ENCODE results near the gene AATK. TPM values are rescaled to one million over a fixed set of nuclear protein-coding genes. Genes with fewer than 3 reads are reported as not detected.
"Not testable (repeated sequence)": the region's sequence is repeated elsewhere in the genome, so short reads cannot be mapped to it uniquely, and the experiment has no call there.

AATK gene
- total and polyA plus RNA-seq, 2 experiments from 2014 or later = 5.7 to 6.3 TPM

GRCh38 chr17:81148986-81149533 lies 17.0 kb downstream of the AATK start:
- no peaks in the 10 kb centered on the region for H3K79me2 ChIP-seq
- WGBS (ENCODE audit: low lambda C conversion rate, missing lambda C conversion rate) = 86% methylated on average over 4 of the region's 14 CpGs
- H3K4me3 ChIP-seq = no peak overlapping the region
- H3K4me2 ChIP-seq = no peak overlapping the region
- no peak overlapping the region for H3K27ac ChIP-seq
- DNase-seq (ENCODE audit: low spot score) = no peak
- TF ChIP-seq EZH2 (IDR thresholded peaks at IDR 0.05; ENCODE audit: borderline replicate concordance) (no peak), CTCF (IDR thresholded peaks at IDR 0.05; ENCODE audit: poor library complexity) (no peak), EZH2phosphoT487 (IDR thresholded peaks at IDR 0.05; ENCODE audit: low read depth, severe bottlenecking, unreplicated experiment) (no peak)
- H2AFZ ChIP-seq = no peak overlapping the region
- H4K20me1 ChIP-seq (ENCODE audit: insufficient read depth, poor library complexity, severe bottlenecking) = no peaks in the 10 kb centered on the region
- no peaks in the 10 kb centered on the region for H3K9me2 ChIP-seq (replicated peaks; ENCODE audit: insufficient read depth)
- H3K36me3 ChIP-seq (replicated peaks; ENCODE audit: insufficient read depth, low read depth) = no peaks in the 10 kb centered on the region
- no peaks in the 10 kb centered on the region for H3K27me3 ChIP-seq
- H3K4me1 ChIP-seq (ENCODE audit: insufficient read depth) = no peaks in the 10 kb centered on the region
- no peaks in the 10 kb centered on the region for H3K9me3 ChIP-seq (ENCODE audit: low read depth)

DNA sequence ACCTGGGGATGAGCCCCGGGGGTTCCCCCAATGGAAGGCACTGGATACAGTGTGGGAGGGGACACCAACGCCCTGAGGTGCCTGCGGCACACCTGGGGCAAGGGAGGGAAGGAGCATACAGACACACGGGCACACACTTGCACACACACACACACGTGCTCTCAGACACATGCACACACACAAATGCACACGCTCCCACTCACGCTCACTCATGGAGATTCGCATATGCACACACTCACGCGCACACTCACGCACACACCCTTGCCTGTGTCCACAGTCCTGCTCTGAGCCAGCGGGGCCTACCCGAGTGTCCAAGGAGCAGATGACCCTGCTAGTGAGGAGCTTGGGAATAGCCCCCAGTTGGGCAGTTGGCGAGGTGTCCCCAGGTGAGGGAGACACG lies 17.4 kb downstream of the AATK start:
- Histone ChIP-seq H3K79me2 (no peaks in the 10 kb centered on the region), H3K9me3 (ENCODE audit: low read depth) (no peaks in the 10 kb centered on the region), H4K20me1 (ENCODE audit: insufficient read depth, poor library complexity, severe bottlenecking) (no peaks in the 10 kb centered on the region), H2AFZ (no peak overlapping the region), H3K4me1 (ENCODE audit: insufficient read depth) (no peaks in the 10 kb centered on the region), H3K27me3 (no peaks in the 10 kb centered on the region), H3K9me2 (replicated peaks; ENCODE audit: insufficient read depth) (no peaks in the 10 kb centered on the region), H3K4me3 (no peak overlapping the region), H3K27ac (no peak overlapping the region), H3K36me3 (replicated peaks; ENCODE audit: insufficient read depth, low read depth) (no peaks in the 10 kb centered on the region), H3K4me2 (no peak overlapping the region)
- 95% methylated on average over 15 of the region's 15 CpGs for WGBS (ENCODE audit: low lambda C conversion rate, missing lambda C conversion rate)
- DNase-seq (ENCODE audit: low spot score) = no peak
- TF ChIP-seq EZH2 (IDR thresholded peaks at IDR 0.05; ENCODE audit: borderline replicate concordance) (no peak), CTCF (IDR thresholded peaks at IDR 0.05; ENCODE audit: poor library complexity) (no peak), EZH2phosphoT487 (IDR thresholded peaks at IDR 0.05; ENCODE audit: low read depth, severe bottlenecking, unreplicated experiment) (no peak)

DNA sequence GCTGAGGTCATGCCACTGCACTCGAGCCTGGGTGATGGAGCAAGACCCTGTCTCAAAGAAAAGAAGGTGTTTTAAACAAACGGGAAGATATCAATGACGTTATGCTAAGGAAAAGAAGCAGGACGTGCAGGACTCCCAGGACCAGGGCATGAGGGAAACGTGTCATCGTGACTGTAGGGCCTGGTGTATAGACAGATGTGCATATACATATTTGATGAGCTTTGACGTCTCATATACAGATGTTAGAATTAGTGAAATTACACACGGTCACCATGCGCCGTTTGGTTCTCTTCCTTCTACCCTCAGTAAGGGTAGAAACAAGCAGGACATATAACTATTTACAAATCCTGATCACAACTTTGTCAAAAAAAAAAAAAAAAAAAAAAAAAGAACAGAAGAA lies 18.3 kb downstream of the AATK start:
- Histone ChIP-seq H3K79me2 (no peaks in the 10 kb centered on the region), H3K4me1 (ENCODE audit: insufficient read depth) (peaks cover 4% of the 10 kb centered on the region), H3K27ac (no peak overlapping the region), H3K9me3 (ENCODE audit: low read depth) (no peaks in the 10 kb centered on the region), H2AFZ (no peak overlapping the region), H3K4me3 (no peak overlapping the region), H3K9me2 (replicated peaks; ENCODE audit: insufficient read depth) (no peaks in the 10 kb centered on the region), H3K36me3 (replicated peaks; ENCODE audit: insufficient read depth, low read depth) (no peaks in the 10 kb centered on the region), H3K4me2 (no peak overlapping the region), H4K20me1 (ENCODE audit: insufficient read depth, poor library complexity, severe bottlenecking) (no peaks in the 10 kb centered on the region), H3K27me3 (no peaks in the 10 kb centered on the region)
- TF ChIP-seq CTCF (IDR thresholded peaks at IDR 0.05; ENCODE audit: poor library complexity) (no peak), EZH2phosphoT487 (IDR thresholded peaks at IDR 0.05; ENCODE audit: low read depth, severe bottlenecking, unreplicated experiment) (no peak), EZH2 (IDR thresholded peaks at IDR 0.05; ENCODE audit: borderline replicate concordance) (no peak)
- 87% methylated on average over 10 of the region's 10 CpGs for WGBS (ENCODE audit: low lambda C conversion rate, missing lambda C conversion rate)
- DNase-seq (ENCODE audit: low spot score) = no peak

- not testable (repeated sequence) for H3K79me2 ChIP-seq; DNase-seq (ENCODE audit: low spot score); H3K9me2 ChIP-seq (replicated peaks; ENCODE audit: insufficient read depth); H3K36me3 ChIP-seq (replicated peaks; ENCODE audit: insufficient read depth, low read depth); H4K20me1 ChIP-seq (ENCODE audit: insufficient read depth, poor library complexity, severe bottlenecking); H3K4me2 ChIP-seq; H3K9me3 ChIP-seq (ENCODE audit: low read depth); H3K4me1 ChIP-seq (ENCODE audit: insufficient read depth); H3K4me3 ChIP-seq; H3K27ac ChIP-seq; H3K27me3 ChIP-seq; H2AFZ ChIP-seq
- WGBS (ENCODE audit: low lambda C conversion rate, missing lambda C conversion rate) = 95% methylated on average over 10 of the region's 10 CpGs
Observed at GRCh38 chr17:81146208-81146607, 19.8 kb downstream of the AATK start.

Data from hepatocyte (in vitro differentiated cells).